GM12865 (cell line): Measurements from ENCODE around the gene NEK2.

Experiments
- DNase-seq: peaks from one replicate; pipeline ENCODE4 v3.0.0; 2010; ENCODE audit warnings: low read depth
- H3K4me3 ChIP-seq: 2 replicates; pipeline ENCODE4 v1.5.1; 2011; ENCODE audit warnings: mild to moderate bottlenecking, low read depth, low read length, control low read depth
- CTCF ChIP-seq: IDR thresholded peaks from 2 replicates; pipeline ENCODE4 v1.5.1; 2011; ENCODE audit warnings: low read length, control low read depth, low read depth, inconsistent platforms; ENCODE audit not compliant: insufficient read depth; ENCODE audit errors: missing control alignments

Gene NEK2

GRCh38 chr1:211660718-211661222 lies 14.7 kb downstream of the NEK2 start:
- no peak overlapping the region for H3K4me3 ChIP-seq
- no peak for DNase-seq
- no peak for TF ChIP-seq CTCF

GRCh38 chr1:211656728-211657127 lies 18.7 kb downstream of the NEK2 start:
- DNase-seq = no peak
- H3K4me3 ChIP-seq = no peak overlapping the region
- no peak for TF ChIP-seq CTCF

- no peak overlapping the region for H3K4me3 ChIP-seq
- TF ChIP-seq CTCF = peak; percentile 97
- peak; percentile 90 for DNase-seq
These were observed 20.3 kb downstream of the NEK2 start for GRCh38 chr1:211654838-211655787.

GRCh38 chr1:211653959-211654496 lies 21.4 kb downstream of the NEK2 start:
- no peak overlapping the region for H3K4me3 ChIP-seq
- no peak for TF ChIP-seq CTCF
- DNase-seq = no peak

- DNase-seq = no peak
- no peak overlapping the region for H3K4me3 ChIP-seq
- no peak for TF ChIP-seq CTCF
These were observed 22.1 kb downstream of the NEK2 start for GRCh38 chr1:211653293-211653692.

- no peak overlapping the region for H3K4me3 ChIP-seq
- TF ChIP-seq CTCF = no peak
- no peak for DNase-seq
These were observed 23.1 kb downstream of the NEK2 start for GRCh38 chr1:211652371-211652770.

GRCh38 chr1:211650904-211651303 lies 24.5 kb downstream of the NEK2 start:
- DNase-seq = no peak
- no peak overlapping the region for H3K4me3 ChIP-seq
- no peak for TF ChIP-seq CTCF
